Nephron progenitor cell (in vitro differentiated cells): ENCODE data around the gene PTPA.
A peak's percentile ranks its signal among the peaks of the same experiment; 100 is the strongest.

Experiments
- DNase-seq: peaks from one replicate; pipeline ENCODE4 v3.0.0; 2021
- H3K27ac Mint-ChIP-seq: 2 replicates; pipeline ENCODE4 v1.8.0; 2021; ENCODE audit warnings: mild to moderate bottlenecking, moderate library complexity, mixed read lengths
- H3K27me3 Mint-ChIP-seq: 2 replicates; pipeline ENCODE4 v1.8.0; 2021; ENCODE audit warnings: mild to moderate bottlenecking, low read depth, mixed read lengths; ENCODE audit not compliant: poor library complexity
- H3K36me3 Mint-ChIP-seq: 2 replicates; pipeline ENCODE4 v1.8.0; 2021; ENCODE audit warnings: low read depth, mixed read lengths
- H3K4me1 Mint-ChIP-seq: 2 replicates; pipeline ENCODE4 v1.8.0; 2021; ENCODE audit warnings: mixed read lengths
- H3K4me3 Mint-ChIP-seq: 2 replicates; pipeline ENCODE4 v1.8.0; 2021; ENCODE audit warnings: mild to moderate bottlenecking, moderate library complexity, mixed read lengths
- H3K9me3 Mint-ChIP-seq: 2 replicates; pipeline ENCODE4 v1.8.0; 2021; ENCODE audit warnings: mild to moderate bottlenecking, moderate library complexity, mixed read lengths
- TF ChIP-seq, protein P1 (sequence below): fragments of 200-600 bp; sonication (generic); IDR thresholded peaks from 2 replicates; pipeline ENCODE4 v1.5.0; 2021; ENCODE audit warnings: antibody characterized with exemption

PTPA gene

GRCh38 chr9:129139233-129139992 lies 28.2 kb downstream of the PTPA start:
- TF ChIP-seq, protein P1, sequence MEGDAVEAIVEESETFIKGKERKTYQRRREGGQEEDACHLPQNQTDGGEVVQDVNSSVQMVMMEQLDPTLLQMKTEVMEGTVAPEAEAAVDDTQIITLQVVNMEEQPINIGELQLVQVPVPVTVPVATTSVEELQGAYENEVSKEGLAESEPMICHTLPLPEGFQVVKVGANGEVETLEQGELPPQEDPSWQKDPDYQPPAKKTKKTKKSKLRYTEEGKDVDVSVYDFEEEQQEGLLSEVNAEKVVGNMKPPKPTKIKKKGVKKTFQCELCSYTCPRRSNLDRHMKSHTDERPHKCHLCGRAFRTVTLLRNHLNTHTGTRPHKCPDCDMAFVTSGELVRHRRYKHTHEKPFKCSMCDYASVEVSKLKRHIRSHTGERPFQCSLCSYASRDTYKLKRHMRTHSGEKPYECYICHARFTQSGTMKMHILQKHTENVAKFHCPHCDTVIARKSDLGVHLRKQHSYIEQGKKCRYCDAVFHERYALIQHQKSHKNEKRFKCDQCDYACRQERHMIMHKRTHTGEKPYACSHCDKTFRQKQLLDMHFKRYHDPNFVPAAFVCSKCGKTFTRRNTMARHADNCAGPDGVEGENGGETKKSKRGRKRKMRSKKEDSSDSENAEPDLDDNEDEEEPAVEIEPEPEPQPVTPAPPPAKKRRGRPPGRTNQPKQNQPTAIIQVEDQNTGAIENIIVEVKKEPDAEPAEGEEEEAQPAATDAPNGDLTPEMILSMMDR, result peak; percentile 91
- Mint-ChIP-seq H3K27ac (peak overlapping the region; percentile 96), H3K9me3 (no peaks in the 10 kb centered on the region), H3K4me3 (peak overlapping the region; percentile 71), H3K36me3 (peaks cover 16% of the 10 kb centered on the region), H3K4me1 (peaks cover 77% of the 10 kb centered on the region), H3K27me3 (peaks cover 3% of the 10 kb centered on the region)
- peak; percentile 77 for DNase-seq

DNA sequence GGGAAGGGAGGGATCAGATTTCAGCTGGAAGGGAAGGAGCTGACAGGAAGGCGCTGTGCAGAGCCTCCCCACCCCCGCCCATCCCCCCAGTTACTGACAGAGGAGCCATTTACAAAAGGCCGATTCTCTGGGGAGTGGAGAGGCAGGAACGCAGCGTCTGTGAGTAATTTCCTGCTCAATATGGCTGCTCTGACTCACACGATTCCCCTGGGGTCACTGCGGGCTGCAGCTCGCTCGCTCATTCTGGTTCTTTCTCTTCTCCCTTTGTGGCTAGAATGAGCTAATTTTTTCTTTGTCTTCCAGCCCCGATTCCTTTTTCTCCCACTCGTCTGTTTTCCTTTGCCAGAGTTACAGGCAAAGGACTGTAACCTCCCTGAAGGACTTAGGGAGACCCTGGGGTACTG lies 28.8 kb downstream of the PTPA start:
- H3K4me3 Mint-ChIP-seq, result peak overlapping the region; percentile 71
- TF ChIP-seq, protein P1, result no peak
- H3K9me3 Mint-ChIP-seq, result no peaks in the 10 kb centered on the region
- H3K36me3 Mint-ChIP-seq, result peaks cover 11% of the 10 kb centered on the region
- peak overlapping the region; percentile 96 for H3K27ac Mint-ChIP-seq
- H3K27me3 Mint-ChIP-seq, result peaks cover 3% of the 10 kb centered on the region
- H3K4me1 Mint-ChIP-seq, result peaks cover 79% of the 10 kb centered on the region
- peak; percentile 76 for DNase-seq

DNA sequence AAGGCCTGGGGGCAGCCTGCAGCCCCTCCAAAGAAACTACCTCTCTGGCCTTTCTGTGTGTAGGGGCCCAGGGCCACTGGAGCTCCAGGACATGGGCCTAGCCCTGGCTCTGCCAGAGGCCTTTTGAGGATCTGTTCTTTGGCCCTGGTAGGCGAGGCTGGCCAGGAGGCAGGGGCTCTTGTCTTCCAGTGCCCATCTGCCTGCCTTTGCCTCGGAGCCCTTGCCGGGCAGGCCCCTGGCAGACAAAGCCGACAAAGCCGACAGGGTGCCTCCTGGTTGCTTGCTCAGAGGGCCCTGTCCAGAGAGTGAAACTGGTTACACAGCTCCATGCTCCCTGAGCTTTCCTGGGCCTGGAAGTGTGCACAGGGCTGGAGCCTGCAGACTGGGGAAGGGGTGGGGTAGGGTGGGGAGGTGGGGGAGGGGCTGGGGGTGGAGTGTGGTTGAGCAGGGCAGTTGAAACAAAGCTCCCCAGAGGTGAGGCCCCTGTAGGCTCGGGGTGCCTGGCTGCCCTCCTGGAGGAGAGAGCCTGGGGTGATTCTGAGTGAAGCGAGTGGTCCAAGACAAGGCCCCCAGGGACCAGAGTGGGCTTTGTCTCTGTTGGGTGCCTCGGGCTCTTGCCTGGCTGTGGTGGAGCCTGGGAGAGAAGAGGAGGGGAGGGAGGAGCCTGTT lies 29.3 kb downstream of the PTPA start:
- DNase-seq, result peak; percentile 31
- peaks cover 84% of the 10 kb centered on the region for H3K4me1 Mint-ChIP-seq

DNA sequence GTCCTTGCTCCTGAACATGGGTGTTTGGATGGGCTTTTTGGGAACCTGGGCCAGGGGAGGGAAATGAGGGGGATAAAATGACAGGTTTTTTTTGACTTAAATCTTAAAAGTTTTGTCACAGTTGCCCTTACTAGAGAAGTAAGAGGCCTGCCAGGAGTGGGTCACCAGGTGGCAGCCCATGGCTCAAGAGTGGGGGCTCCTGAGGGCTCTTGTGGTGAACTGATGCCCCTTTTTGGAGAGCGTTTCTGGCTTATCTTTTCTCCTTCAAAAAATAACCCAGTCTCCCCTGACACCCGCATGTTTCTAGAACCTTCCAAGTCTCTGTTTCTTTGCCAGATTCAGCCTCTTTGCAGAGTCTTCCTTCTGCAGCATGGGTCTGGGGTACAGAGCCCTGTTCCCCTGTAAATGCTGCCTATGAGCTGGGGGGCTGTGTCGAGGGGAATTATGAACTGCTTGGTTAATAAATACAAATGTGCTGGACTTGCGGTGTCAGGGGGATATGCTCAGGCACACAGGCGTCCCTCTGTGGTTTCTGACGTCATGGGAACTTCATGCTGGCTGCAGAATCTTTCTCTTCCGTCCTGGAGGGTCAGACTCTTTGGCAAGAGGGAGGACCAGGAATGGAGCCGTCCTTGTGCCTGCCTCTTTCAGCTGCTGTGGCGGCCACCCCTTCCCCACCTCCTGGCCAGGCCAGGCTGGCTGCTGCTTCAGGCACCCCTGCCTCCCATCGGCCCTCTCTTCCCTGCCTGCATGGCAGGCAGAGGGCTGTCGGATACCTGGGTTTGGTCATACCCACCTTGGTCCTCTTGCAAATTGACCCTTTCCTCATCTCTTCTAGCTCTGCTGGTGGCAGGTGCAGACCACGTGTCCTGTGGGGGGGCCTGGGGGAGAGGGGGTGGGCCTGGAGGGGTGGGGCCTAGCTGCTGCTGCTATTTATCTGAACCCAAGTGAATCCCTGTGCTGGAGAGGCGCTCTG lies 30.1 kb downstream of the PTPA start:
- peaks cover 5% of the 10 kb centered on the region for H3K36me3 Mint-ChIP-seq
- H3K4me1 Mint-ChIP-seq, result peaks cover 91% of the 10 kb centered on the region
- peak overlapping the region; percentile 98 for H3K27ac Mint-ChIP-seq
- peak overlapping the region; percentile 72 for H3K4me3 Mint-ChIP-seq
- TF ChIP-seq, protein P1, result no peak
- no peak for DNase-seq
- no peaks in the 10 kb centered on the region for H3K9me3 Mint-ChIP-seq
- peaks cover 3% of the 10 kb centered on the region for H3K27me3 Mint-ChIP-seq

More for the DNA sequence above, 29.3 kb downstream of the PTPA start:
- peak overlapping the region; percentile 98 for H3K27ac Mint-ChIP-seq
- H3K36me3 Mint-ChIP-seq, result peaks cover 5% of the 10 kb centered on the region
- TF ChIP-seq, protein P1, result no peak
- H3K4me3 Mint-ChIP-seq, result peak overlapping the region; percentile 72
- H3K9me3 Mint-ChIP-seq, result no peaks in the 10 kb centered on the region
- peaks cover 3% of the 10 kb centered on the region for H3K27me3 Mint-ChIP-seq

DNA sequence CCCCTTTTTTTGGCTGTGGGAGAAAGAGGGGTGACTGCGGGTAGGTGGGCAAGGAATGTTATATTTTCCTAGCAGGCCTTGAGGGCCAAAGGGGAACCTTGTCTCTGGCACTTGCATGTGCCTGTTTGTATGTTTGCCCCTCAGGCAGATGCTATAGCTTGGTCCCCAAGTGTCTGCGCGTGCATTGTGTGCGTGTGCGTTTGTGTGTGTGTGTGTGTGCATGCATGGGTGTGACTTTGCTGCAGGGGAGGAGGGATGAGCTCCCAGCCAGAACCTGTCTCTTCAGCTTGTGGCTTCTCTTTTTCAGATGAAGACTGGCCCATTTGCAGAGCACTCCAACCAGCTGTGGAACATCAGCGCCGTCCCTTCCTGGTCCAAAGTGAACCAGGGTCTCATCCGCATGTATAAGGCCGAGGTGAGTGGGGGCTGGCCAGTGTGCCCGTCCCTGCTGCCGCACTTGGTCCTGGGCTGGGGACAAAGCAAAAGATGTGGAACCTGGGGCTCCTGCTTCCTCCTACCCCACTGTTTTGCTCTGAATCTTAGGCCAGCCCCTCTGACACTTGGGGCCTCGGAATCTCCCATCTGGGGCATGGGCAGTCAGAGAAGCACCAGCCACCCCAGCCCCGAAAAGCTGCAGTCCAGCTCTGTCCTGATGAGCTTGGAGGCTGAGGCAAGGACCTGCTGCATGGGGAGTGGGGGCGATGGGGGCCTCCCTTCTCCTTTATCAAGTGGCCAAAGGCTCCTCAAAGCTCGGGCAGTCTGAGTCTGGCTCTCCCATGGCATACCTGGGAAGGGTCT lies 31.1 kb downstream of the PTPA start:
- H3K4me3 Mint-ChIP-seq, result peak overlapping the region; percentile 60
- peaks cover 3% of the 10 kb centered on the region for H3K27me3 Mint-ChIP-seq

More for the DNA sequence above, 31.1 kb downstream of the PTPA start:
- no peaks in the 10 kb centered on the region for H3K9me3 Mint-ChIP-seq
- no peak for DNase-seq
- peaks cover 93% of the 10 kb centered on the region for H3K4me1 Mint-ChIP-seq
- peaks cover 5% of the 10 kb centered on the region for H3K36me3 Mint-ChIP-seq
- H3K27ac Mint-ChIP-seq, result peak overlapping the region; percentile 96
- TF ChIP-seq, protein P1, result no peak
